NCI-H2029 (cell line): Measurements from ENCODE around the gene TRIM27.
A peak's percentile ranks its signal among the peaks of the same experiment; 100 is the strongest.
"Not testable (repeated sequence)": the region's sequence is repeated elsewhere in the genome, so short reads cannot be mapped to it uniquely, and the experiment has no call there.

Source experiments
- DNase-seq: peaks from one replicate; lab custom pipeline; 2025; lab: John Stamatoyannopoulos, UW

TRIM27 gene

GRCh38 chr6:28864326-28864923 is 59.4 kb downstream of the TRIM27 start:
- peak; percentile 32 for DNase-seq

GRCh38 chr6:28863604-28864325 is 60.0 kb downstream of the TRIM27 start:
- DNase-seq: peak; percentile 53

DNA sequence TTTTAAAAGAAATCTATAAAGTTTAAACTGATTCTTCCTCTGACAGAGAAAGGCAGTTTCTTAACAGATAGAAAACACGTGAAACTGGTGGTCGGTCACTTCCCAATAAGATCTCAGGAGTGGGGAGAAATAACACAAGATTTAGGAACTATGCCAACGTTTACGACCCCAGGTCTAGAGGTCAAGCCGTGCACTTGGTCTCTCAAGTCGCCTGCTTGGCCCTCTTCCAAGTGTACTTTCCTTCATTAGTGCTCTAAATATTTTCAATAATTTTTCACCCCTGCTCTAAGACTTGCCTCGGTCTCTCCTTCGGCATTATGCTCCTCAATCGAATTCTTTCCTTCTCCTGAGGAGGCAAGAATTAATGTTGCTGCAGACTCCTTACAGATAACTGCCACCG is 61.7 kb downstream of the TRIM27 start:
- DNase-seq: no peak

GRCh38 chr6:28861339-28861738 is 62.4 kb downstream of the TRIM27 start:
- DNase-seq: no peak

GRCh38 chr6:28860581-28860980 is 63.2 kb downstream of the TRIM27 start:
- DNase-seq: no peak

- DNase-seq: no peak
Observed at GRCh38 chr6:28858963-28859362, 64.8 kb downstream of the TRIM27 start.

DNA sequence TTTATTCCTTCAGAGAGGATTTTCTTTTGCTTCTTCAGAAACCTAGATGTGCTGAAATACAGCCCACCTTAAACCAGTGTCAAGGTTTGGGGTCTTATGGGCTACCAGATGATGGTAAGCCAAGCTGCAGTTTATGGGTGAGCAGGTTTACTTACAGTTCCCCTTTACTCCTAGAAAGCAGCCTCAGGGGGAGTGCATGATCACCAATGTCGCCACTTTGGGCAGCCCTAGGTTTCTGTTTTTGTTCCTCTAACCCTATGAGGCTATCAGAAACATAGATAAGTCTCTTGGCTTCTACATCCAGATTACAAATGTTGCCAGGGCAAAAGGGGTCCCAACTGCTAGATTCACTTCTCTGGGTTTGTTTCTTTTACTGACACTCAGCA is 67.2 kb downstream of the TRIM27 start:
- no peak for DNase-seq

GRCh38 chr6:28854405-28854804 is 69.4 kb downstream of the TRIM27 start:
- DNase-seq: not testable (repeated sequence)
